Stimulated activated CD8-positive, alpha-beta memory T cell treated with anti-CD3 and anti-CD28 coated beads, Interleukin-2, amount 100 ng/mL, for 1 hour (primary cell): ENCODE data around the gene FOSL2.

ENCODE experiments used
- DNase-seq, 2 donors: peaks; one replicate each; pipeline ENCODE4 v3.0.0-alpha.2; 2020; ENCODE audit warnings: low read depth in 2 of 2

FOSL2 gene

DNA sequence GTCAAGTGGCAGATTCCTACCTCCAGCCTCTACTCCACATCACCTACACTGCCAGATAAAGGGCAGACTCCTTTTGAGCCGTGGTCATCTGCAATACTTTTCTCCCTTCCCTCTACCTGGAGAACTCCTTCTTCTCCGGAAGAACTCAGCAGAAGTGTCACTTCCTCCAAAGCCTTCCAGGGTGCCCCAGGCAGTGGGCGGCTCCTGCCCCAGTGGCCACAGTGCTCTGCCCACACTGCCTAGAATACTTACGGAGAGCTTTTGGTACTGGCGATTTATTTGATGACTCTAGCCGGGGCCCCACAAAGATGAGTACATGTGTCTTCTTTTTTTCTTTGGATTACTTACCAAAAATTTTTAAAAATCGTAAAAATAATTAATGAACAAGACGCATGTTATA, 39.7 kb downstream of the FOSL2 start:
- DNase-seq, result no peak

DNA sequence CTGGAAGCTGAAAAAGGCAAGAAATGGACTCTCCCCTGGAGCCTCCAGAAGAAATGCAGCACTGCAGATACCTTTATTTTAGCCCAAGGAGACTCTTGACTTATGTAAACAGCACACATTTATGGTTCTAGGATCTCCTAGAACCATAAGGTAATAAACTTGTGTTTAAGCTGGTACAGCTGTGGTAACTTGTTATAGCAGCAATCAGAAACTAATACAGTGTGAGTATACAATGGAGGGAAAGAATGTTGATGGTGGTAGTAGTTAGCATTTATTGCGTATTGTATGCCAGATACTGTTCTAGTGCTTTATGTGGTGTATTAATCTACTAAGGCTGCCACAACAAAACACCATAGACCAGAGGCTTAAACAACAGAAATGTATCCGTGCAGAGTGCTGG, 40.6 kb downstream of the FOSL2 start:
- no peak for DNase-seq

GRCh38 chr2:28433935-28434599, 41.4 kb downstream of the FOSL2 start:
- DNase-seq, result no peak

DNA sequence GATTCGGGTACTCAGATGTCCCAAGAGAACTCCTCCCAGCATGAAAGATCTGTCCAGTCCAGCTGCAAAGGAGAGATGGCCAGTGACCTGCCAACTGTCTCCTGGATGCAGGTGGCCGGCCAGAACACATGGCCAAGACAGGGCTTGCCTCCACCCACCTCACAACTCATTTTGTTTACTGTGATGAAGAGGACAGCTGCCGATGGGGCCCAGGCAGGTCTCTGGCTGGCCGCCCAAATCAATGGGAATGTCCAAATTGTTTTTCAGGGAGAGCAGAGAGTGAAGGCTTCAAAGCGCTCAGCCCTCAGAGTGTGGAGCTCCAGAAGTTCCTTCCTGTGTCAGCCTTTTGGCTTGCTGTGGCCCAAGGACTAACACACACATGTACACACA, 41.9 kb downstream of the FOSL2 start:
- no peak for DNase-seq

DNA sequence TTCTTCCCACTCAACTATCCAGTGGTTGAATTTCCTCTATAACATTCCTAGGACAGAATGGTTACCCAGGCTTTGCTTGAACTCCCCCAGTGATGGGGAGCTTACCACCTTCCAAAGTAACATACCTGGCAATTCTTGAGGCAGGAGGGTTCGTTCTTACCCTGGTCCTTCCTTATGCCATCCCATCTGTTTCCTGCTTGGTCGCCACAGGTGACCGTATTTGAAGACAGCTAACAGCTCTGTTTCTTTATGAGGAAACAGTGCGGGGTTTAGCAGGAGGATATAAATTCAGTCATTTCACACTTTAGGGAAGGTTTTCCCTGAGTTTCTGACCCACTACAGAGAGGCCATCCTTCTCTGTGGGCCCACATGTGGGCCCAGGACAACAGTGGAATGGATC, 42.6 kb downstream of the FOSL2 start:
- no peak for DNase-seq

GRCh38 chr2:28435814-28436351, 43.2 kb downstream of the FOSL2 start:
- DNase-seq, result no peak

DNA sequence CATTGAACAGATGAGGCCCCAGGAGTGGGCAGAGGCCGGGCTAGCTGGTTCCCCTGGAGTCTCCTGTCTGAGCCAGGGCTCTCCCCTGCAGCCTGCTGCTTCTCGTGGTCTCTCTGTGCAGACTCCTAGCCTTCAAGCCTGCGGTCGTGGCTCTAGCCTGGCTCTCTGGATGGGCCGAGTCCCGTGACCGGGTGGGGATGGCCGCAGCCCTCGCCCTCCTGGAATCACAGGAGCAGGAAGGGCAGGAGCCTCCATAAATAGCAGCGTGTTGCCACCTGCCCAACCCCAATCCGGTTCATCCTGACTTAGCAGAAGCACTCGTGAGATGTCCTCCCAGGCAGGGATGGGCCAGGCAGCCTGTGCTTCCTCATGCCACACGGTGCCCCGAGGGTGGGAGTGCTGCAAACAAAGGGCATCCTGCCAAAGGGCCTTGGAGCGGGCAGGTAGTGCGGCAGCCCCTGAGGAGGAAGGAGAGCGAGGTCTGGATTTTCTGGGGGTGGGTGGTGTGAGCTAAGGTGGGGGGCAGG, 43.9 kb downstream of the FOSL2 start:
- DNase-seq, result no peak

DNA sequence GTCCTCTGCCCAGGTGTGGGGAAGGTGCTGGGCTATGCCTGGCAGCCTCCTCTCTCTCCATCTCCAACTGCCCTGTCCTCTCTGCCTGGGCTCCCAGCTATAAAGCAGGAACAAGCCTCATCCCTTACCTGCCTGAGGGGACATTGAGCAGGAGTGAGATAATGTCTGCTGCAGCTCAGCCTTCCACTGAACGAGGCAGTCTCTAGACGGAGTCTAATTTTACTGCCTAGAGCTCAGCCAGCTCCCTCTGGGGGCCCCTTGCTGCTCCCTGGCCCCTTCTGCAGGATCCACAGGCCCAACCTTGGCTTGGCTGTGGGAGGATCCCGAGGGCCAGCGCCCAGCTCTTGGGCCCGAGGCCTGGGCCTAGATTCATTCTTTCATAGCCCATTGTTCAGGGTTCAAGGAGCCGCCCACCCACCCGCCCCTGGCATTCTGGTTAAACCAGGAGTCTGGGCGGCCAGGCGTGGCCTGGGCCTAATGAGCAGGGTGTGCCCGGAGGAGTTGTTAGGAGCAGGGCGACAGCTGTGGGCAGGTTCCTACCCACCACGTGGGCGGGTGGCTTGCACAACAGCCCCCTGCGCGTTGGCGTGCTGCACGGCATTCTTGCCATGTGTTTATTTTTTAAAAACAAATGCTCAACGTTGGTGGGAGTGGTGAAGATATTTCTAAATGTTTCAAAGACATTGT, 44.6 kb downstream of the FOSL2 start:
- DNase-seq, result no peak

DNA sequence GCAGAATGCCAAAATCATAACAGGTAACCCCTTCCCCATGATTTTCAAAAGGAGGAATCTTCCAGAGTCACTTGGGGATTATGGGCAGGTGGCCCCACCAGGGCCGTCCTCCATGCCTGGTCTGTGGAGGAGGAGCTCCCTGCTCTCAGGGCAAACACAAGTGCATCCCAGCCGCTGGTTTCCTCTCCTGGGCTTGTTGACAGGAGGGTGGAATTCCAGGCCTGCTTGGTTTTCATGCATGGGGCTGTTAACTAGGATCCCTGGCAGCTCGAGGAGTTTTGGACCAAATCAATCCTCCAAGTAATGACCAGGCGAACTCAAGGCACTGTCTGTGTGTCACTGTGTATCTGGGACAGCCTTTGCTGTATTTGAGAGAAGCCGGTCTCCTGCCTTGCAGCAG, 45.3 kb downstream of the FOSL2 start:
- no peak for DNase-seq

- no peak for DNase-seq
Measured at GRCh38 chr2:28438532-28439063, 45.9 kb downstream of the FOSL2 start.

DNA sequence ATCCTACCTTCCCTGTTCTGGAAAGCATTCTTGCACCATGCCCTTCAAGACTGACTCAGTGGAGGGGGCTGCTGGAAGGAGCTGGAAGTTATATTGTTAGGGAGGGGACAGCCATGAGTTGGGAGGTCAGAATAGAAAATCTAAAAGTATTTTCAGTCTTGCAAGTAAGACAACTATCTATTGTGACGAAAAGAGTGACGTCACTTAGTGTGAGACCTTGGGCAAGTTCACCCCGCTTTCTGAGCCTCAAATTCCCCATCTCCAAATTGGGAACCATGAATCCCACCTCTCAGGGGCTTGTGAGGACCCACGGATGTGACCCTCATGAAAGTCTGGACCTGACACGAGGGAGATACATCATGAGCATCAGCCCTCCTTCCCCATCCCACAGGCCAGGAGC, 46.5 kb downstream of the FOSL2 start:
- DNase-seq, result no peak

DNA sequence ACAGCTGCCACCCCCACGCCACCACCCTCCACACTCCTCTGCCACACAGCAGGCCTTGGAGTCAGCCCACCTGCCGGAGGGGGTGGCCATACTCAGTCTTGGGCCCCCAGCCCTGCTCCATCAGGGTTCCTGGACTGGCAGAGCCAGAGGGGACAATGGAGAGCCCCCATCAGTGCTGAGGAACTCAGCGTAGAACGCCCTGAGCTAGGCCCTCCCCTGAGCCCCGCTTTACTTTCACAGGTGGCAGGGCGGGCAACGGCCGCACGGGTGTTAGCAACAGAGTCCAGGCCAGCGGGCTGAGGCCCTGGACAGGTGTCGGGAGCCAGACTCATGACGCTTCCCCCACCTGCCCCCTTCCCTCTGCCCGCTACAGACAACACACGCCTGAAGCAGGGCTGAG, 47.1 kb downstream of the FOSL2 start:
- no peak for DNase-seq

GRCh38 chr2:28442328-28442727, 49.7 kb downstream of the FOSL2 start:
- DNase-seq, result no peak

- no peak for DNase-seq
Measured at GRCh38 chr2:28444956-28445355, 52.3 kb downstream of the FOSL2 start.

DNA sequence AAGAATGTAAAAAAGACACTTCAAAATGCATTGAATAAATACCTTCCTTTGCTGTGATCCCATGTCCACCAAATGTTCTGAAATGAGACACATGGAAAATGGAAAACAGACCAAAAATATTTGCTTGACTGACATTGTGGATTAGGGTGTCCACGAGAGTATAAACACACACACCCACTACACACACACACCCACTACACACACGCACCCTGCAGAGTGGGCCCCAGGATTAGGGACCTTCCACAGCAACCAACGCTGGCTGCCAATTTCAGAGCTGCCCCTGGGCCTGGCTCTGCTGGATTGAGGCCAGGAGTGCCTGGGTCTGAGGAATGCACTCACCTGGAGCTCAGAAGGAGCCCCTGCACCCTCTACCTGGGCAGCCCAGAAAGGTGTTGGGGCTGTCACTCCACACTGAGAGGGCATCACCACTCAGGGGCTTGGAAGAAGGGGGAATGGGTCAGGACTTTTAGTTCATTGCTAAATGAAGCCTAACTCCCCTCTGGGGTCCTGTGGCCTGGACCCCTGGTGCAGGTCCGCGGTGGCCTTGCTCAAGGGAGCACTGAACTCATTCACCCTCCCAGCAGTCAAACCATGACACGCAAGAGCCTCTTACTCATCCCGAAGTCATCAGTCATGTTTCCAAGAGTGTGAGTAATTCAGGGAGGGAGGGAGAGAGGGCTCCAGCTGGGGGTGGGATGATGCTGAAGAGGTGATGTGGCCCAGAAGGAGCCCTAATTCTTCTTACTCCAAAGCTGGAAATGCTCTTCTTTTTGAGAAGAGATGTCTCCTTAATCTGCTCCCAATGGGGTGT, 53.0 kb downstream of the FOSL2 start:
- DNase-seq, result no peak

GRCh38 chr2:28446531-28446930, 53.9 kb downstream of the FOSL2 start:
- no peak for DNase-seq

- no peak for DNase-seq
Measured at GRCh38 chr2:28447086-28447485, 54.4 kb downstream of the FOSL2 start.

GRCh38 chr2:28447943-28448792, 55.5 kb downstream of the FOSL2 start:
- DNase-seq, result no peak

GRCh38 chr2:28448793-28449100, 56.1 kb downstream of the FOSL2 start:
- no peak for DNase-seq

GRCh38 chr2:28449126-28449487, 56.4 kb downstream of the FOSL2 start:
- DNase-seq, result no peak
